SIG-M5 treated with dmso at 0.1 percent for 504 hours (cell line): ENCODE results near the gene SPACDR.
"Not testable (repeated sequence)": the region's sequence is repeated elsewhere in the genome, so short reads cannot be mapped to it uniquely, and the experiment has no call there.

Experiments
- DNase-seq: peaks from one replicate; lab custom pipeline; 2025; ENCODE audit not compliant: unreplicated experiment; lab: John Stamatoyannopoulos, UW

The SPACDR gene

DNA sequence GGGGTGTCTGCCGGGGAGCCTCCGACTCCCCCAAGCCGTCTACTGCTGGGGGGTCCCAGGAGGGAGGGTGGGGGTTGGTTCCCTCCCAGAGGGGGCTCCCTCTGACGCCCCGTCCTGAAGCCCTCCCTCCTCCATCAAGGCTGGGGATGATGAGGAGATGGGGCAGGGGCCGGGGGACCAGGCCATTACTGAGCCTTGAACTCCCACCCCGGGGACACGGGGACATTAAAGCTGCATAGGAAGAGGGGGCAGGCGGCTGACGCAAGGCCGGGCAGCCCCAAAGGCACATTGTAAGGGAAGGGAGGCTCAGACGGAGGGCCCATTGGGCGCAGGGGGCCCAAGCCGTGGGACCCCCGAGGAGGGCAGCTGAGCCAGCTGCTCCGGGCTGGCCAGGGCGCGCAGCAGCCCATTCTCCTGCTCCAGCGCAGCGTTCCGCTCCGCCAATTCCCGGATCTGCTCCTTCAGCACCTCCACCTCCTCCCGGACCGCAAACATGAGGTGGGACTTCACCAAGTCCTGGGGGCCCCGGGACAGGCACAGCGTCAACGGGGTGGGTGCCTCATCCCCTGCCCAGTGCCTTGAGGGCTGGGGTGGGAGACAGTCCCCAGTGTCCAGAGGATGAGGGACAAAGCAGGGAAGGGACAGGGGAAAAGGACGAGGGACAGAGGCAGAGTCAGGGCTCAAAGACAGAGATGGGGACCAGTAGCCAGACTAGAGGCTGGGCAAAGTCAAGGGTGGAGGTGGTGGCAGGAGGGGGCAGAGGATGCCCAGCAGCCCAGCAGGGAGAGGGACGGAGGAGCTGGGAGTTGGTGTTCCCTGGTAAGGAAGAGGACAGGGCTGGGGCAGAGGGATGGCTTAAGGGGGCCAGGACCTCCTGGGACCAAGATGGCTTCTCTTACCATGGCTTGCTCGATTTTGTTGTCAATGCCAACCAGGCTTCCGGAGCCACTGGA lies 2.9 kb upstream of the SPACDR start:
- no peak for DNase-seq

DNA sequence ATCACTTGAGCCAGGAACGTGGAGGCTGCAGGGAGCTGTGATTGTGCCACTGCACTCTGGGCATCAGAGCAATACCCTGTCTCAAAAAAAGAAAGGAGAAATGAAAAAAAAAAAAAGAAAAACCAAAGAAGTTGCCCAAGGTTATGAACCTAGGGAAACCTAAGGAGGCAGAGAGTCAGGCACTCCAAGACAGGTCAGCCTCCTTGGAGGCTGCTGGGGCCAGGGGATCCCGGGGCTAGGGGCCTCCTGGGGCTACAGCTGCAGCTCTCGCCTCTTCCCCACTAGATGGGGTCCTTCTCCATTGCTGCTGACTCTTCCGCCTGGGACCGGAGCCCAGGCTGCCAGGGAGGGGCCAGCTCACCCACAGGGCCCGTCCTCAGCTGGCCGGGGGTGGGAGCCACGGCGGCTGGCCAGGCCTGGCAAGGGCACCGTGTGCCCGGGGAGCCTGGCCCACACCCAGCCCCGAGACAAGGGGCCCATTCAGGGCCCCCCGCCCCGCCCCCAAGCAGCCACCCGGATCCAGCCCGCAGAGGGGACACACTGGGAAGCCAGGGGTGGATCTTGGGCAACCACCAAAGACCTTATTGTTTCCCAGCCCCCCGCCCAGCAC lies 1.7 kb upstream of the SPACDR start:
- DNase-seq, result no peak

DNA sequence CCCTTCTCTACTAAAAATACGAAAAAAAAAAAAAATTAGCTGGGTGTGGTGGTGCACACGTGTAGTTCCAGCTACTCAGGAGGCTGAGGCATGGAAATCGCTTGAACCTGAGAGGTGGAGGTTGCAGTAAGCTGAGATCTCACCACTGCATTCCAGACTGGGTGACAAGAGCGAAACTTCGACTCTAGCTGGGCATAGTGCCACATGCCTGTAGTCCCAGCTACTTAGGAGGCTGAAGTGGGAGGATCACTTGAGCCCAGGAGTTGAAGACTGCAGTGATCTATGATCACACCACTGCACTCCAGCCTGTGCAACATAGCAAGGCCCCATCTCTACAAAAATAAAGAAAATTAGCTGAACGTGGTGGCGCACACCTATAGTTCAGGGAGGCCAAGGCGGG lies 1.2 kb upstream of the SPACDR start:
- no peak for DNase-seq

DNA sequence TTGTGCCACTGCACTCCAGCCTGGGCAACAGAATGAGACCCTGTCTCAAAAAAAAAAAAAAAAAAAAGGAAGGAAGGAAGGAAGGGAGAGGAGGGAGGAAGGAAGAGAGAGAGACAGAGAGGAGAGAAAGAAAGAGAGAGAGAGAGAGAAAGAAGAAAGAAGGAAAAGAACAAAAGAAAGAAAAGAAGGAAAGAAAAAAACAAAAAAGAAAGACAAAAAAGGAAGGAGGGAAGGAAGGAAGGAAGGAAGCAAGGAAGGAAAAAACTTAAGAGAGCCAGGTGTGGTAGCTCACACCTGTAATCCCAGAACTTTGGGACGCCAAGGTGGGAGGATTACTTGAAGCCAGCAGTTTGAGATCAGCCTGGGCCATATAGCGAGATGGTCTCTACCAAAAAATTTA lies 731 bp upstream of the SPACDR start:
- DNase-seq, result no peak

DNA sequence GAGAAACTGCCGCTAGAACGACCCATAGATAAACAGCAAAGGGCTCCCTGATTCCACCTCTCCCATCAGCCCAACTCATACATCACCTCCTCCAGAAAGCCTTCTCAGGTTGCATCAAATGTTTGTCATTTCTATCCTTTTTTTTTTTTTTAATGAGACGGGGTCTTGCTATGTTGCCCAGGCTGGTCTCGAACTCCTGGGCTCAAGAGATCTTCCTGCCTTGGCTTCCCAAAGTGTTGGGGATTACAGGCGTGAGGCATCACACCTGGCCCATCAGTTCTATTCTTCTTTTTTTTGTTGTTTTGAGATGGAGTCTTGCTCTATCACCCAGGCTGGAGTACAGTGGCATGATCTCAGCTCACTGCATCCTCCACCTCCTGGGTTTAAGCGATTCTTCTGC lies 7.0 kb downstream of the SPACDR start:
- DNase-seq, result no peak

DNA sequence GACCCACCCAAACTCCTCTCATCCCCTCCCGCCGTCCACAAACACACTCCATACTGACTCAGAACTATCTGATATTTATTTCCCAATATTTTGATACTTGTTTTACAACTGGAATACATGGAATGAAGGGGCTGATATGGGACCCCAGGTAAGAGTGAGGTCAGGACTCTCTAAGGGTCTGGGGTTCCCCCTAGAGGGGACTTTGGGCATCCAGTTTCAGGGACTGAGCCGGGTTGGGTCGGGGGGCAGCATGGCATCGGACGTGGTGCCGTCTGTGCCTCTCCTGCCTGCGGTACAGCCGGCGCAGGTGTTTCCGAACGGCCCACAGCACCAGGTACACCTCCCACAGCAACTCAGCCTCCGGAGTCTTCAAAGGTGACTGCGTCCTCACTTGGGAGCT lies 7.5 kb downstream of the SPACDR start:
- no peak for DNase-seq

DNA sequence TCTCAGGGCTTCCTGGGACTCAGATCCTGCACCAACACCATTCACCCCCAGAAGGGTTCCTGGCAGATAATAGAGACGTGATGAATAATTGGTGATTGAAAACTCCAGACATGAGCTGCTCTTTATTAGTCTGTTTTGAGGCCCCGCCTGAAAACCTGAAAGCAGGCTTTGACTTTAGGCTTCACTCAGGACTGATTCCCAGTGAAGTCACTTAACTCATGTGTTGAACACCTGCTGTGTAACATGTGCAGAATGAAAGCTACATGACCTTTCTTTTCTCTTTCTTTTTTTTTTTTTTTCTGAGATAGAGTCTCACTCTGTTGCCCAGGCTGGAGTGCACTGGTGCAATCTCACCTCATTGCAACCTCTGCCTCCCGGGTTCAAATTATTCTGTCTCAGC lies 8.9 kb downstream of the SPACDR start:
- no peak for DNase-seq

DNA sequence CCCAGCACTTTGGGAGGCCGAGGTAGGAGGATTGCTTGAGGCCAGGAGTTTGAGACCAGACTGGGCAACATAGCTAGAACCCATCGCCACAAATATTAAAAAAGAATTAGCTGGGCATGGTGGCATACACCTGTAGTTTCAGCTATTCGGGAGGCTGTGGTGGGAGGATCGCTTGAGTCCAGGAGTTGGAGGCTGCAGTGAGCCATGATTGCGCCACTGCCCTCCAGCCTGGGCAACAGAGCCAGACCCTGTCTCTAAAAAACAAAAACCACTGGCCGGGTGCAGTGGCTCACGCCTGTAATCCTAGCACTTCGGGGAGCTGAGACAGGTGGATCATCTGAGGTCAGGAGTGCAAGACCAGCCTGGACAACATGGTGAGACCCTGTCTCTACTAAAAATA lies 10.2 kb downstream of the SPACDR start:
- DNase-seq, result not testable (repeated sequence)

DNA sequence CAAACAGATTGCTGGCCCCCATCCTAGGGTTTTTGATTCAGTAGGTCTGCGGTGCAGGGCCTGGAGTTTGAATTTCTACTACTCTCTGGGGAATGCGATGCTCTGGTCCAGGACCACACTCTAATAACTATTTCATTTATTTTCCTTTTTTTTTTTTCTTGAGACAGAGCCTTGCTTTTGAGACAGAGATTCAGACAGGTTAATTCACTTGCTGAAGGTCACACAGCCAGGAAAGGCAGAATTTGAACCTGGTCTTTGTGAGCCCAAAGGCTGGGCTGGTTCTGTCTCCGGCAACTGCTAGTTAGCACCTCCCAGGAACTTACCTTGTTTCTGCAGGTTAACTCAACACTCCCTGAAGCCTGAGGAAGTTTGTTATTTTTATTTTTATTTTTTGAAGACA lies 11.5 kb downstream of the SPACDR start:
- DNase-seq, result no peak

DNA sequence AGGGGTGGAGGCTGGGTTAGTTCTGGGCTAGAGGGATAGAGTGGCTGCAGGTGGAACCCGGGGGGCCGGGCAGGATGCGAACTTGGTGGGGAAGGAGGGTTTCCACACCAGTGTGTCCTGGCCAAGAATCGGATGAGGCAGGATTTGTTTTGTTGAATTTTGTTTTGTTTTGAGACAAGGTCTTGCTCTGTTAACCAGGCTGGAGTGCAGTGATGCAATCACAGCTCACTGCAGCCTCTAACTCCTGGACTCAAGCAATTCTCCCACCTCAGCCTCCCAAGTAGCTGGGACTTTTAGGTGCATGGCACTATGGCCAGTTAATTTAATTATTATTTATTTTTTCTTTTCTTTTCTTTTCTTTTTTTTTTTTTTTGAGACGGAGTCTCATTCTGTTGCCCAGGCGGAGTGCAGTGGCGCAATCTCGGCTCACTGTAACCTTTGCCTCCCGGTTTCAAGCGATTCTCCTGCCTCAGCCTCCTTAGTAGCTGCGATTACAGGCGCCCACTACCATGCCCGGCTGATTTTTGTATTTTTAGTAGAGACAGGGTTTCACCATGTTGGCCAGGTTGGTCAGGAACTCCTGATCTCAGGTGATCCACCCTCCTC lies 14.8 kb downstream of the SPACDR start:
- no peak for DNase-seq

DNA sequence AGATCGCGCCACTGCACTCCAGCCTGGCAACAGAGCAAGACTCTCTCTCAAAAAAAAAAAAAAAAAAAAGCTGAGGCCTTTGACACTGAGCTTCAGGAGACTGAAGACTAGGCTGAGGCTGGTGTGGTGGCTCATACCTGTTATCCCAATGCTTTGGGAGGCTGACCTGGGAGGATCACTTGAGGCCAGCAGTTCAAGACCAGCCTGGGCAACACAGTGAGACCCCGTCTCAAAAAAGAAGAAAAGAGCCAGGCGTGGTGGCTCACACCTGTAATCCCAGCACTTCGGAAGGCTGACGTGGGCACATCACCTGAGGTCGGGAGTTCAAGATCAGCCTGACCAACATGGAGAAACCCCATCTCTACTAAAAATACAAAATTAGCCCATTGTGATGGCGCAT lies 16.7 kb downstream of the SPACDR start:
- not testable (repeated sequence) for DNase-seq

DNA sequence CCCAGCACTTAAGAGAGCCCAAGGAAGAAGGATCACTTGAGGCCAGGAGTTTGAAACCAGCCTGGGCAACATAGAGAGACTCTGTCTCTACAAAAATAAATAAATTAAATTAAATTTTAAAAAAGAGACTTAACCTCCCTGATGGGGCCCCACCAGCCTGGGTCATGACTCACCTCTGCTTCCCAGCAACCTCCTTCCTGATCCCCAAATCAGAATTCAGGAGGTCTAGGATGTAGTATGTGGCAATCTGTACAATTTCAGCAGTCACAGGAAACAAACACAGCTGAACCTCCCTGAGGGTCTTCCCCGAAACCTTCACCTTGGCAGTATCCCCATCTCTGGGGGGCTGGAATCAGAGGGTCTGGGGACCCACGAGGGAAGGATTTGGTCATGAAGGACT lies 18.0 kb downstream of the SPACDR start:
- DNase-seq, result no peak

DNA sequence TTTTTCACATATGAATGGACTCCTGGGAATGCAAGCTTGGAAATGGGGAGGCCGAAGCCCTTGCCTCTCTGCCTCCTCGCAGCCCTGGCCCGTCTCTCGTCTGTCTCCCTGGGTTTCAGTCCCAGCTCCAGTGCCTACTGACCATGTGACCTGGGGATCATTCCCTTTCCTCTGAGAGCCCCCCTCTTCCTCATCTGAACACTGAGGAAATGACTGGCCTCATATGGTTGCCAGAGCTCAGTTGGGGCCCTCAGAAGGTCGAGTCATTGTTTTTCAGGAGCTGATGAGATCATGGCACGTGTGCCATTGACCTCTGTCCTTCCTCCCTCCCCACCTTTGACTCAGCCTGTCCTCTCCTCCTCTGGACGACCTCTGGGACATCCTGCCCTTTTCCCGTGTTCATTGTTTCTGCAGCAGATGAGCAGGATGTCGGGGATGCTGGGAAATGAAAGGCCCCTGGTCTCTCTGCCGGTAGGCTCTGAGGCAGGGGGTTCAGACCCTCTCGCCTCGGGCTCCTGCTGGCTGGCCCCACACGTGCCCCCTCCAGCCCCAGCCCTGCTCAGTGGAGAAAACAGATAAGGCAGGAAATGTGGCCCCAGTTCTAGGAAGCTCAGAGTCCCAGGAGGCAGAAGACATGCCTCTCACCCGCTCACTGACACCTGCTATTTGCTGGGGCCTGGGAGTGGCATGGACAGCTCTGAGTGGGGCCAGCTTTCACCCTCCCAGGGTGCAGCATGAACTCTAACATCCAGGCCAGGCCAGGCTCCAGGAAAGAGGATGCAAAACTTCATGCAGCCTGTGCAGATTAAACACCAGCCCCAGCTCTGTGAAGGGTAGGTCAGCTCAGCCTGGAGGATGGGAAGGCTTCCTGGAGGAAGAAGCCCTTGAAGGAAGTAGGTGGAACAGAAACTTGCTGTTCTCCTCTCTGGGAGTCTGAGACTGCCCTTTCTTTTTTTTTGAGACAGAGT lies 19.5 kb downstream of the SPACDR start:
- DNase-seq, result no peak

DNA sequence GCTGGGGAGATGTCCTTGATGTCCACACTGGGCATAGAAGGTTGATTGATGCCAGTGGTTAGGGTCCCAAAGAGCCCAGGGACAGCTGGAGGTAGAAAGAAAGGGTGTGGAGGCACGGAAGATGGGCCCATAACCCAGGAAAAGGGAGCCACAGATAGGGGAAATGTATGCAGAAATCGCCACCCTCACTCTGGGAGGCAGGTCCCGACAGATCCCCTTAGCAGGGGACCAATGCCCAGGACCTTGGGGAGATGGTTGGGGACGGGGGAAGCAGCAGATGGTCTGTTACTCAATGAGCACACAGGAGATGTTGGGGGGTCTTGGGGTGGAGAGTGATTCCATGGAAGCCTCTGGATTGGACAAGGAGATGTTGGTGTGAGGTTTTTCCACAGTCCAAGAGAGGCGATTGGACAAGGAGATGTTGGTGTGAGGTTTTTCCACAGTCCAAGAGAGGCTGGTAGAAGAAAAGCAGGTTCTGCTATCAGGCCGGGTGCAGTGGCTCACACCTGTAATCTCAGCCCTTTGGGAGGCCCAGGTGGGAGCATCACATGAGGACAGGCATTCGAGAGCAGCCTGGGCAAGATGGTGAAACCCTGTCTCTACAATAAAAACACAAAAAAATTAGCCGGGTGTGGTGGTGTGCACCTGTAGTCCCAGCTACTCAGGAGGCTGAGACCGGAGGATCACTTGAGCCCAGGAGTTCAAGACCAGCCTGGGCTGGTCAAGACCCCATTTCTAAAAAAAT lies 20.8 kb downstream of the SPACDR start:
- DNase-seq, result no peak

DNA sequence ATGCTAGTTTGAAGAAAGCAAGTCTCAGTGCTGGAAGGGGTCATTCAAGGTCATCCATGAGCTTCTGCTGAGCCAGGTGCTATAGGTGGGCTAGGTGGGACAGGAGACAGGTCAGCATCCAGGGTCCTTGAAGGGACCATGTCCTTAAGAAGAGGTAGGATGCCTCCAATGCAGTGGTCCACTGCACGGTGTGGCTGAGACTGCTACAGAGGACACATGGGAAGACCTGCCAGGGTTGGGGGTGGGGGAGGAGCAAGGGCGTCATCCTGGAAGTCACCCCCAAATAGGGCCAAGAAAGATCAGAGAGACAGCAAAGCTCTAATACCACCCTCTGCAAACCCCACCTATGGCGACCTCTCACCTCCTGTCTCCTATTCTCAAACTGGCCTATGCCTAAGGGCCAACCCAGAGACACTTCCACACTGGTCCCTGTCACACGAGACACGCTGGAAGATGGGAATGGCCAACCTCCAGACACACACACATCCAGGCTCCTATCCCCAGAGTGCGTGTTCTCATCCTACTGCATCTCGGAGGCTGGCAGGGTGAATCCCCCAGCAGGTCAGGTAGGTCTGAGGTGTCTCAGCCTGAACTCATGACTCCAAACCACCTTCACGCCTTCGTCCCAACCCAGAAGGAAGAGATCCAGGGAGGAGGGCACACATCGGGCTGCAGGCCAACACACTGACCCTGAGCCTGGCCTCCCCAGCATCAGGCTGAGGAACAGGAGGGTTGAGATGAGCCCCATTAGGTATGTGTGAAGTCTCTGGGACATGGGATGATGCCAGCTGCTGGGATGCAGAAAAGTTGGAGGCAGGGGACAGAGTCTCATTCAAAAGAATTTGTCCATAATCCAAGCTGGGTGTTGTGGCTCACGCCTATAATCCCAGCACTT lies 22.2 kb downstream of the SPACDR start:
- no peak for DNase-seq

DNA sequence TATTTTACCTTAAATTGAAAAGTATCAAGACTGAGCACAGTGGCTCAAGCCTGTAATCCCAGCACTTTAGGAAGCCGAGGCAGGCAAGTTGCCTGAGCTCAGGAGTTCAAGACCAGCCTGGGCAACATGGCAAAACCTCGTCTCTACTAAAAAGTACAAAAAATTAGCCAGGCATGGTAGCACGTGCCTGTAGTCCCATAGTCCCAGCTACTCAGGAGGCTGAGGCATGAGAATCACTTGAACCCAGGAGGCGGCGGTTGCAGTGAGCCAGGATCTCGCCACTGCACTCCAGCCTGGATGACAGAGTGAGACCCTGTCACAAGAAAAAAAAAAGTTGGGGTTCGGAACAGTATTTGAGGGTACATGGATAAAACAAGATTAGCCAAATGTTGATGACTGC lies 24.8 kb downstream of the SPACDR start:
- not testable (repeated sequence) for DNase-seq

DNA sequence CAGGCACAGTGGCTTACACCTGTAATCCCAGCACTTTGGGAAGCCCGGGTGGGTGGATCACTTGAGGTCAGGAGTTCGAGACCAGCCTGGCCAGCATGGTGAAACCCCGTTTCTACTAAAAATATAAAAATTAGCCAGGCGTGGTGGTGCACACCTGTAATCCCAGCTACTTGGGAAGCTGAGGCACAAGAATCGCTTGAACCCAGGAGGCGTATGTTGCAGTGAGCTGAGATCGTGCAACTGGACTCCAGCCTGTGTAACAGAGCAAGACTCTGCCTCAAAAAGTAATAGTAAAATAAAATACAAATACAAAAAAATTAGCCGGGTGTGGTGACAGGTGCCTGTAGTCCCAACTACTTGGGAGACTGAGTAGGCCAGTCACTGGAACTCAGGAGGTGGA lies 25.3 kb downstream of the SPACDR start:
- not testable (repeated sequence) for DNase-seq

DNA sequence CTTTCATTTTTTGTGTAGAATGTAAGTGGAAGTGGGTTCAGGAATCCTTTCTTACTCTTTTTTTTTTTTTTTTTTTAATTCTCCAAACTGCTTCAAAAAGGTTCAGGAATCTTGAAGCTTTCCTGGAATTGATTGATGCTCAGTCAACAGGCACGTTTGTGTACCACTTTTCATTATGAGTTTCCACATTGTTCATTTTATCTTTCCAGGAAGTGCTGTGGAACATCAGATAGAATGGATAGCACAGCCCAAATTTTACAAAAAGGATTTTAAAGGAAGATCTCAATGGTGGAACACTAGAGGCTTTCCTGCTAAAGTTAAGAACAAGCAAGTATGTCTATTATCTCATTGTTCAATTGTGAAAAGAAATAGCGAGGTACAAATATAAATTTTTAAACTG lies 25.9 kb downstream of the SPACDR start:
- no peak for DNase-seq
